BJ (cell line): ENCODE measurements around the gene L3MBTL4. TPM values are rescaled to one million over a fixed set of nuclear protein-coding genes. Genes with fewer than 3 reads are reported as not detected.

ENCODE experiments used
- CTCF ChIA-PET: fragments of 350-600 bp; formaldehyde crosslinking; extraction: SDS; loops from one replicate; lab custom pipeline; 2021; ENCODE audit warnings: antibody characterized with exemption, inconsistent platforms; lab: Yijun Ruan, JAX
- POLR2A ChIA-PET: fragments of 300-600 bp; sonication (Branson Sonifier 250); formaldehyde crosslinking; extraction: SDS; loops from one replicate; lab custom pipeline; 2021; ENCODE audit warnings: antibody characterized with exemption; lab: Charles Lee
- DNase-seq: peaks from one replicate; pipeline ENCODE4 v3.0.0-alpha.2; 2011; ENCODE audit warnings: low read depth
- H3K27me3 ChIP-seq: 2 replicates; pipeline ENCODE4 v1.6.0; 2011; ENCODE audit warnings: low read length; ENCODE audit not compliant: control insufficient read depth, insufficient read depth
- H3K36me3 ChIP-seq: 2 replicates; pipeline ENCODE4 v1.5.1; 2011; ENCODE audit warnings: low read length; ENCODE audit not compliant: control insufficient read depth, insufficient read depth
- H3K4me3 ChIP-seq: 2 replicates; pipeline ENCODE4 v1.5.1; 2011; ENCODE audit warnings: low read depth, mild to moderate bottlenecking, control low read depth, low read length
- CTCF ChIP-seq: IDR thresholded peaks from 2 replicates; pipeline ENCODE4 v1.5.1; 2011; ENCODE audit warnings: low read depth, mild to moderate bottlenecking, control low read depth, inconsistent platforms, low read length, moderate library complexity; ENCODE audit not compliant: insufficient read depth
- polyA plus RNA-seq: library from polyadenylated mRNA; depleted of rRNA; stranded (reverse); fragments of >200 nt; gene quantifications from 2 replicates; pipeline ENCODE4 v1.2.3, GENCODE V29; 2011

L3MBTL4 gene
- polyA plus RNA-seq, 1 experiment: not detected

GRCh38 chr18:6205706-6206105 lies 209.0 kb downstream of the L3MBTL4 start:
- Histone ChIP-seq H3K4me3 (no peak overlapping the region), H3K36me3 (no peaks in the 10 kb centered on the region), H3K27me3 (no peaks in the 10 kb centered on the region)
- no peak for TF ChIP-seq CTCF
- ChIA-PET CTCF (interaction anchor here (2.6 kb wide), 1 partner anchor 12 kb away, joined by 22 read pairs; no protein-coding TSS in a partner anchor), POLR2A (no interaction called here)
- no peak for DNase-seq

- no peak for DNase-seq
- POLR2A ChIA-PET: no interaction called here
- Histone ChIP-seq H3K36me3 (no peaks in the 10 kb centered on the region), H3K4me3 (no peak overlapping the region), H3K27me3 (no peaks in the 10 kb centered on the region)
- no peak for TF ChIP-seq CTCF
- CTCF ChIA-PET: interaction anchor here (2.0 kb wide), 1 partner anchor 15 kb away, joined by 4 read pairs; no protein-coding TSS in a partner anchor
These were observed 210.2 kb downstream of the L3MBTL4 start for GRCh38 chr18:6204476-6204875.

GRCh38 chr18:6203791-6204190 lies 210.9 kb downstream of the L3MBTL4 start:
- DNase-seq: no peak
- H3K27me3 ChIP-seq: no peaks in the 10 kb centered on the region
- no peak overlapping the region for H3K4me3 ChIP-seq
- no peaks in the 10 kb centered on the region for H3K36me3 ChIP-seq
- TF ChIP-seq CTCF: no peak
- ChIA-PET CTCF (interaction anchor here (2.0 kb wide), 1 partner anchor 16 kb away, joined by 4 read pairs; no protein-coding TSS in a partner anchor), POLR2A (no interaction called here)

- ChIA-PET CTCF (interaction anchor here (0.9 kb wide), 1 partner anchor 8 kb away, joined by 3 read pairs; no protein-coding TSS in a partner anchor), POLR2A (no interaction called here)
- TF ChIP-seq CTCF: no peak
- Histone ChIP-seq H3K27me3 (no peaks in the 10 kb centered on the region), H3K36me3 (no peaks in the 10 kb centered on the region), H3K4me3 (no peak overlapping the region)
- DNase-seq: no peak
These were observed 211.8 kb downstream of the L3MBTL4 start for GRCh38 chr18:6202861-6203260.

GRCh38 chr18:6200204-6200774 lies 214.4 kb downstream of the L3MBTL4 start:
- Histone ChIP-seq H3K27me3 (no peaks in the 10 kb centered on the region), H3K36me3 (no peaks in the 10 kb centered on the region), H3K4me3 (no peak overlapping the region)
- ChIA-PET CTCF (interaction anchor here (1.7 kb wide), 1 partner anchor 19 kb away, joined by 4 read pairs; no protein-coding TSS in a partner anchor), POLR2A (no interaction called here)
- no peak for TF ChIP-seq CTCF
- DNase-seq: no peak
